ENCODE data around the gene NRCAM.

Gene NRCAM

DNA sequence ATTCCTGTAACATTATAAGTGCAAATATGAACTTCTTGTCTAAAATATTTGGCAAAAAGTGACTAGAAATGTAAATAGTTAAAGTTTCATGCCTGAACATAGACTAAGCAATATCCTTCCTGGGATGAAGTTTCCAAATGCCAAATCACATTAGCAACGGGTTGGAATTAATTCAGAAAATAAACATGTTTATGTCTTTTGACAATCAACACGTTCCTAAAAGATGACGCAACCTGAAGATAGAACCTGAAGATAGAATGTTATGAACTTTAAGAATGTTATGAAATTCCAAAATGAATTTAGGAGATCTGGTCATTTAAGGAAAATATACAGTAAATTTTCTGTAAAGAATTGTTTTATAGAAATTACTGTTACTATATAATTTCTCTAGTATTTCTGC lies 335.3 kb downstream of the NRCAM start:
- no peak overlapping the region for H2AFZ ChIP-seq (ENCODE audit: low read depth, low read length, severe bottlenecking)
- no peak overlapping the region for H3K27ac ChIP-seq (ENCODE audit: low read depth, low read length)
- TF ChIP-seq, protein P1, sequence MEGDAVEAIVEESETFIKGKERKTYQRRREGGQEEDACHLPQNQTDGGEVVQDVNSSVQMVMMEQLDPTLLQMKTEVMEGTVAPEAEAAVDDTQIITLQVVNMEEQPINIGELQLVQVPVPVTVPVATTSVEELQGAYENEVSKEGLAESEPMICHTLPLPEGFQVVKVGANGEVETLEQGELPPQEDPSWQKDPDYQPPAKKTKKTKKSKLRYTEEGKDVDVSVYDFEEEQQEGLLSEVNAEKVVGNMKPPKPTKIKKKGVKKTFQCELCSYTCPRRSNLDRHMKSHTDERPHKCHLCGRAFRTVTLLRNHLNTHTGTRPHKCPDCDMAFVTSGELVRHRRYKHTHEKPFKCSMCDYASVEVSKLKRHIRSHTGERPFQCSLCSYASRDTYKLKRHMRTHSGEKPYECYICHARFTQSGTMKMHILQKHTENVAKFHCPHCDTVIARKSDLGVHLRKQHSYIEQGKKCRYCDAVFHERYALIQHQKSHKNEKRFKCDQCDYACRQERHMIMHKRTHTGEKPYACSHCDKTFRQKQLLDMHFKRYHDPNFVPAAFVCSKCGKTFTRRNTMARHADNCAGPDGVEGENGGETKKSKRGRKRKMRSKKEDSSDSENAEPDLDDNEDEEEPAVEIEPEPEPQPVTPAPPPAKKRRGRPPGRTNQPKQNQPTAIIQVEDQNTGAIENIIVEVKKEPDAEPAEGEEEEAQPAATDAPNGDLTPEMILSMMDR (IDR thresholded peaks at IDR 0.05; ENCODE audit: insufficient read depth, low read length, poor library complexity, severe bottlenecking): no peak
- no peak for TF ChIP-seq EZH2phosphoT487 (conservative IDR thresholded peaks at IDR 0.05; ENCODE audit: low read length)
- H3K9me3 ChIP-seq (ENCODE audit: insufficient read depth, low read length): no peaks in the 10 kb centered on the region
- no peaks in the 10 kb centered on the region for H3K27me3 ChIP-seq (ENCODE audit: low read length)
- no peak overlapping the region for H3K4me2 ChIP-seq (ENCODE audit: low read depth, low read length, poor library complexity, severe bottlenecking)
- no peaks in the 10 kb centered on the region for H3K9me2 ChIP-seq (replicated peaks; ENCODE audit: insufficient read depth, low read length)
- H3K79me2 ChIP-seq (ENCODE audit: insufficient read depth, low read length): no peaks in the 10 kb centered on the region
- H3F3A ChIP-seq (ENCODE audit: insufficient read depth): no peaks in the 10 kb centered on the region
- no peaks in the 10 kb centered on the region for H3K36me3 ChIP-seq (ENCODE audit: low read length)
- H4K20me1 ChIP-seq (ENCODE audit: low read depth, low read length): no peaks in the 10 kb centered on the region
- H3K9ac ChIP-seq (ENCODE audit: low read length): no peak overlapping the region
- no peak overlapping the region for H3K4me3 ChIP-seq (ENCODE audit: insufficient read depth, low read length, poor library complexity, severe bottlenecking)

DNA sequence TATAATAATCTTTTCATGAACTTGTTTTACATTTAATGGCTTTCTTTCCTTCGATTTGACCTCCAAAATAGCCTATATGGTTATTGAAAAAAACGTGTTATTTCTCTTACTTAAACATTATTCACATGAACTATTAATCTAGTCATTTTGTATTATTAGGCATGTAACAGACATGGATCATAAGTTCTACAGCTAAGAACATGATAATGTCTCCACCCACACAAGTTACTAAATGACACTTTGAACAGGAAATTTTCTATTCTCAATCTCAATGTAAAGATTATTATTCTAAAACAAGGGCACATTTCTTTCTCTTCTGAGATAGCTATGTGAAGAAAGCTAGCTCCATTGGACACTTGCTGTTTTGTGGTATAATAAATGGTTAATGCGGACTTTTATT lies 336.0 kb downstream of the NRCAM start:
- TF ChIP-seq, protein P1 (IDR thresholded peaks at IDR 0.05; ENCODE audit: insufficient read depth, low read length, poor library complexity, severe bottlenecking): no peak
- no peak for TF ChIP-seq EZH2phosphoT487 (conservative IDR thresholded peaks at IDR 0.05; ENCODE audit: low read length)
- no peaks in the 10 kb centered on the region for H3K27me3 ChIP-seq (ENCODE audit: low read length)
- no peak overlapping the region for H3K4me2 ChIP-seq (ENCODE audit: low read depth, low read length, poor library complexity, severe bottlenecking)
- no peaks in the 10 kb centered on the region for H3K36me3 ChIP-seq (ENCODE audit: low read length)
- H3K27ac ChIP-seq (ENCODE audit: low read depth, low read length): no peak overlapping the region
- no peak overlapping the region for H3K4me3 ChIP-seq (ENCODE audit: insufficient read depth, low read length, poor library complexity, severe bottlenecking)
- H3F3A ChIP-seq (ENCODE audit: insufficient read depth): no peaks in the 10 kb centered on the region
- no peaks in the 10 kb centered on the region for H3K79me2 ChIP-seq (ENCODE audit: insufficient read depth, low read length)
- H3K9ac ChIP-seq (ENCODE audit: low read length): no peak overlapping the region
- H3K9me3 ChIP-seq (ENCODE audit: insufficient read depth, low read length): no peaks in the 10 kb centered on the region
- H3K9me2 ChIP-seq (replicated peaks; ENCODE audit: insufficient read depth, low read length): no peaks in the 10 kb centered on the region
- no peak overlapping the region for H2AFZ ChIP-seq (ENCODE audit: low read depth, low read length, severe bottlenecking)
- H4K20me1 ChIP-seq (ENCODE audit: low read depth, low read length): no peaks in the 10 kb centered on the region

DNA sequence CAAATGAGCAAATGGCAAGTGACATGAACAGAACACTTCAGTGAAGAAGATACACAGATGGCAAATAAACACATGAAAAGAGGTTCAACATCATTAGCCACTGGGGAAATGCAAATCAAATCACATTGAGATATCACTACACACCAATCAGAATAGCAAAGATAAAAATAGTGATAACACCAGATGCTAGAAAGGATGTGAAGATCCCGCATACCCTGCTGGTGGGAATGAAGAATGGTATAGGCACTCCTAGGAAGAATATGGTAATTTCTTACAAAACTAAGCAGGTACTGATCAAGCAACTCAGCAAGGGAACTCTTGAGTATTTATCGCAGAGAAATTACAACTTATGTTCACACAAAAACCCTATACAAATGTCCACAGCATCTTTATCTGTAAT lies 337.3 kb downstream of the NRCAM start:
- Histone ChIP-seq H3K4me3 (ENCODE audit: insufficient read depth, low read length, poor library complexity, severe bottlenecking) (no peak overlapping the region), H3K27ac (ENCODE audit: low read depth, low read length) (no peak overlapping the region), H3K79me2 (ENCODE audit: insufficient read depth, low read length) (no peaks in the 10 kb centered on the region), H3K36me3 (ENCODE audit: low read length) (no peaks in the 10 kb centered on the region), H3K27me3 (ENCODE audit: low read length) (no peaks in the 10 kb centered on the region), H3K9ac (ENCODE audit: low read length) (no peak overlapping the region), H3K4me2 (ENCODE audit: low read depth, low read length, poor library complexity, severe bottlenecking) (no peak overlapping the region), H3K9me2 (replicated peaks; ENCODE audit: insufficient read depth, low read length) (no peaks in the 10 kb centered on the region), H3K9me3 (ENCODE audit: insufficient read depth, low read length) (no peaks in the 10 kb centered on the region), H2AFZ (ENCODE audit: low read depth, low read length, severe bottlenecking) (no peak overlapping the region), H3F3A (ENCODE audit: insufficient read depth) (no peaks in the 10 kb centered on the region), H4K20me1 (ENCODE audit: low read depth, low read length) (no peaks in the 10 kb centered on the region)
- TF ChIP-seq, protein P1 (IDR thresholded peaks at IDR 0.05; ENCODE audit: insufficient read depth, low read length, poor library complexity, severe bottlenecking): no peak
- no peak for TF ChIP-seq EZH2phosphoT487 (conservative IDR thresholded peaks at IDR 0.05; ENCODE audit: low read length)

Measured in SU-DHL-6 (cell line).